NCI-H446 (cell line): ENCODE results near the gene IGSF5.
"Not testable (repeated sequence)": the region's sequence is repeated elsewhere in the genome, so short reads cannot be mapped to it uniquely, and the experiment has no call there.

ENCODE experiments used
- DNase-seq, 2 experiments: peaks; one replicate each; lab custom pipeline; 2025; lab: John Stamatoyannopoulos, UW

The IGSF5 gene

GRCh38 chr21:39744883-39745282, at the start of gene IGSF5:
Gene IGSF5 (plus strand): TSS chr21:39745183. CDS start chr21:39745510, 327 bp downstream.
- not testable (repeated sequence) for DNase-seq

- DNase-seq, result no peak
Measured at GRCh38 chr21:39696196-39696595, 48.8 kb upstream of the IGSF5 start.

GRCh38 chr21:39696618-39697017, 48.4 kb upstream of the IGSF5 start:
- no peak for DNase-seq

GRCh38 chr21:39700318-39700717, 44.7 kb upstream of the IGSF5 start:
- DNase-seq, result no peak

- DNase-seq, result no peak
Measured at GRCh38 chr21:39703578-39703977, 41.4 kb upstream of the IGSF5 start.

GRCh38 chr21:39705849-39706248, 39.1 kb upstream of the IGSF5 start:
- no peak for DNase-seq

GRCh38 chr21:39707316-39707715, 37.7 kb upstream of the IGSF5 start:
- no peak for DNase-seq

GRCh38 chr21:39710866-39711265, 34.1 kb upstream of the IGSF5 start:
- no peak for DNase-seq

- DNase-seq, result no peak
Measured at GRCh38 chr21:39712273-39712672, 32.7 kb upstream of the IGSF5 start.

- no peak for DNase-seq
Measured at GRCh38 chr21:39712976-39713375, 32.0 kb upstream of the IGSF5 start.

GRCh38 chr21:39713905-39714304, 31.1 kb upstream of the IGSF5 start:
- DNase-seq, result no peak

GRCh38 chr21:39714331-39714730, 30.7 kb upstream of the IGSF5 start:
- DNase-seq, result no peak

GRCh38 chr21:39715804-39716397, 29.1 kb upstream of the IGSF5 start:
- DNase-seq, result peak in 1 of 2 experiments; percentile 54

GRCh38 chr21:39720126-39720778, 24.7 kb upstream of the IGSF5 start:
- no peak for DNase-seq

GRCh38 chr21:39721885-39722284, 23.1 kb upstream of the IGSF5 start:
- DNase-seq, result no peak

- DNase-seq, result no peak
Measured at GRCh38 chr21:39724944-39725343, 20.0 kb upstream of the IGSF5 start.

GRCh38 chr21:39726133-39726532, 18.9 kb upstream of the IGSF5 start:
- no peak for DNase-seq

- DNase-seq, result no peak
Measured at GRCh38 chr21:39727401-39728120, 17.4 kb upstream of the IGSF5 start.

GRCh38 chr21:39728341-39728740, 16.6 kb upstream of the IGSF5 start:
- DNase-seq, result no peak

- no peak for DNase-seq
Measured at GRCh38 chr21:39730418-39731157, 14.4 kb upstream of the IGSF5 start.

- DNase-seq, result no peak
Measured at GRCh38 chr21:39736716-39737115, 8.3 kb upstream of the IGSF5 start.

GRCh38 chr21:39737376-39738000, 7.5 kb upstream of the IGSF5 start:
- DNase-seq, result no peak
